ENCODE results near the gene ABCA9. TPM values are rescaled to one million over a fixed set of nuclear protein-coding genes. Genes with fewer than 3 reads are reported as not detected.
A peak's percentile ranks its signal among the peaks of the same experiment; 100 is the strongest.

Gene ABCA9
- total and polyA plus RNA-seq, 4 experiments from 2014 or later, result 0.06 TPM; not detected in 2

DNA sequence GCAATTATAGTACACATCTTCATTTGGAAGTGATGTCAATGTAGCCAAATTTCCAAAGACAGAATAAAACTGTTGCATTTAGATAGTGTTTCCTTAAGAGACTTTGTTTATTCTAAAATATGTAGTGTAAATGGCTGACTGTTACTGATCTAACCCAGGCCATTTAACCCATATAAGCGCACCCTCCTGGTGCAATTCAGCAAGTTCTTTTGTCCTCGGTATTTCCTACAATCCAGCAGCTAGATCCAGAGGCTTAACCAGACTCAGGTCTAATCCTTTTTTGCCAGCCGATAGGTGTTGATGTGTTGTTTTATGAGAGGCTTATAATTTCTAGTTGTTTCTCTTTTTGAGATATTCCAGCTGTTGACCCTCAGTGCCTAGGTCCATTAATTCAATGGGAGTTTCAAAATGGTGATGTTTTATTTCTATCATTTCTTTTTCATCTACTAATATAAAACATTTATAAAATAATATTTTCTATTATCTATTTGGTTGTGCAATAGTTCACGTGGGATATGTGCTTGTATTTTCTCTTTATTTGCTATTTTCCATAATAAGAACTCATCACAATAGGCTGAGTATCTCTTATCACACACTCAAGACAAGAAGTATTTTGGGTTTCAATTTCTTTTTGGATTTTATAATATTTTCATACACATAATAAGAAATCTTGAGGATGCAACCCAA lies 14.5 kb downstream of the ABCA9 start:
- no peak overlapping the region for H3K27ac ChIP-seq (ENCODE audit: low read depth, low read length)
- H3K27ac Mint-ChIP-seq, result no peak overlapping the region

DNA sequence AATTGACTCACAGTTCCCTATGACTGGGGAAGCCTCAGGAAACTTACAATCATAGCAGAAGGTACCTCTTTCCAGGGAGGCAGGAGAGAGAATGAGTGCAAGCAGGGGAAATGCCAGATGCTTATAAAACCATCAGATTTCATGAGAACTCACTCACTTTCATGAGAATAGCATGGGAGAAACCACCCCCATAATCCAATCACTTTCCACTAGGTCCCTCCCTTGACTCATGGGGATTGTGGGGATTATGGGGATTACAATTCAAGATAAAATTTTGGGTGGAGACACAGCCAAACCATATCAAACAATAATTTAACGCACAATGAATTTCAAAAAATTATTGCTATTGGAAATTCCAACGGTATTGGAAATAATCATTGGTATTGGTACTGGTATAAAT lies 15.1 kb downstream of the ABCA9 start:
- no peak overlapping the region for H3K27ac ChIP-seq (ENCODE audit: low read depth, low read length)
- H3K4me3 ChIP-seq (ENCODE audit: low read length in 2 of 2), result no peak overlapping the region
- no peaks in the 10 kb centered on the region for H3K27me3 ChIP-seq (ENCODE audit: insufficient read depth, low read length)
- H3K36me3 ChIP-seq (ENCODE audit: insufficient read depth, low read length), result no peaks in the 10 kb centered on the region
- H3K4me1 Mint-ChIP-seq, result peaks cover 2 to 18% (median 6%) of the 10 kb centered on the region in 4 donors
- H3K9me3 Mint-ChIP-seq, result peaks cover 0 to 3% (median 0%) of the 10 kb centered on the region in 8 donors
- ChIA-PET CTCF (ENCODE audit: partially characterized antibody) (no interaction called here), POLR2A (ENCODE audit: partially characterized antibody) (no interaction called here)
- no peak overlapping the region for H3K4me3 Mint-ChIP-seq
- no peaks in the 10 kb centered on the region for H3K36me3 Mint-ChIP-seq
- H3K27me3 Mint-ChIP-seq, result no peaks in the 10 kb centered on the region
- no peaks in the 10 kb centered on the region for H3K9me3 ChIP-seq (ENCODE audit: control insufficient read depth in 1 of 2, low read length in 2 of 2)
- no peak for DNase-seq
- intact Hi-C loops (cut with micrococcal nuclease), result no loop called here
- peaks cover 9% of the 10 kb centered on the region for H3K4me1 ChIP-seq (ENCODE audit: insufficient read depth, low read length)
- no peak overlapping the region for H3K27ac Mint-ChIP-seq

More for the DNA sequence above, 14.5 kb downstream of the ABCA9 start:
- H3K27me3 Mint-ChIP-seq, result peaks cover 0 to 1% of the 10 kb centered on the region in 2 donors
- Histone ChIP-seq H3K4me1 (ENCODE audit: insufficient read depth, low read length) (peaks cover 9% of the 10 kb centered on the region), H3K4me3 (ENCODE audit: low read length in 2 of 2) (no peak overlapping the region), H3K27me3 (ENCODE audit: insufficient read depth, low read length) (no peaks in the 10 kb centered on the region), H3K9me3 (ENCODE audit: control insufficient read depth in 1 of 2, low read length in 2 of 2) (no peaks in the 10 kb centered on the region), H3K36me3 (ENCODE audit: insufficient read depth, low read length) (no peaks in the 10 kb centered on the region)
- H3K36me3 Mint-ChIP-seq, result no peaks in the 10 kb centered on the region
- H3K9me3 Mint-ChIP-seq, result peaks cover 0 to 3% (median 0%) of the 10 kb centered on the region in 8 donors
- CTCF ChIA-PET (ENCODE audit: partially characterized antibody), result no interaction called here
- no peak overlapping the region for H3K4me3 Mint-ChIP-seq
- H3K4me1 Mint-ChIP-seq, result peaks cover 2 to 18% (median 6%) of the 10 kb centered on the region in 4 donors
- no peak for DNase-seq
- POLR2A ChIA-PET (ENCODE audit: partially characterized antibody), result no interaction called here
- intact Hi-C loops (cut with micrococcal nuclease), result no loop called here

DNA sequence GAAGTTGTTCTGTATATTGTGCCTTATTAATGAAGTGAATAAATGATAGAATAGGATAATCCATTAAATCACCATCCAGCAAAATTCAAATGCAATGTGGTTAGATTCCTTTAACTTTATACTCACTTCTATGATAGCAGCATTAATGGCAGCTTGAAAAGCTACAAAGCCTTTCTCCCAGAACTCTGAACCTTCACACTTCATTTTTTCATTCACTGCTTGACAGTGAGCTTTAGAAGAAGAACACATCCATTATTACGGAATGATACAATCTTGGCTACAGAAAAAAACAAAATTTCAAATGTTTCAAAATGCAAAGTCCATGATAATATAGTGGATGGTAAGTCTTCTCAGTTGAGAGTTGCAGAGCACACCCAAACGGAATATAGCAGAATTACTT lies 16.4 kb downstream of the ABCA9 start:
- DNase-seq, result no peak
- Mint-ChIP-seq H3K9me3 (peaks cover 0 to 3% (median under 1%) of the 10 kb centered on the region in 8 donors), H3K36me3 (no peaks in the 10 kb centered on the region), H3K27me3 (no peaks in the 10 kb centered on the region), H3K4me1 (peaks cover 2 to 20% (median 6%) of the 10 kb centered on the region in 4 donors), H3K4me3 (no peak overlapping the region), H3K27ac (no peak overlapping the region)
- Histone ChIP-seq H3K27ac (ENCODE audit: low read depth, low read length) (no peak overlapping the region), H3K4me3 (ENCODE audit: low read length in 2 of 2) (no peak overlapping the region), H3K36me3 (ENCODE audit: insufficient read depth, low read length) (no peaks in the 10 kb centered on the region), H3K4me1 (ENCODE audit: insufficient read depth, low read length) (peaks cover 9% of the 10 kb centered on the region), H3K27me3 (ENCODE audit: insufficient read depth, low read length) (no peaks in the 10 kb centered on the region), H3K9me3 (ENCODE audit: control insufficient read depth in 1 of 2, low read length in 2 of 2) (no peaks in the 10 kb centered on the region)
- intact Hi-C loops (cut with micrococcal nuclease), result no loop called here
- POLR2A ChIA-PET (ENCODE audit: partially characterized antibody), result no interaction called here
- CTCF ChIA-PET (ENCODE audit: partially characterized antibody), result no interaction called here

DNA sequence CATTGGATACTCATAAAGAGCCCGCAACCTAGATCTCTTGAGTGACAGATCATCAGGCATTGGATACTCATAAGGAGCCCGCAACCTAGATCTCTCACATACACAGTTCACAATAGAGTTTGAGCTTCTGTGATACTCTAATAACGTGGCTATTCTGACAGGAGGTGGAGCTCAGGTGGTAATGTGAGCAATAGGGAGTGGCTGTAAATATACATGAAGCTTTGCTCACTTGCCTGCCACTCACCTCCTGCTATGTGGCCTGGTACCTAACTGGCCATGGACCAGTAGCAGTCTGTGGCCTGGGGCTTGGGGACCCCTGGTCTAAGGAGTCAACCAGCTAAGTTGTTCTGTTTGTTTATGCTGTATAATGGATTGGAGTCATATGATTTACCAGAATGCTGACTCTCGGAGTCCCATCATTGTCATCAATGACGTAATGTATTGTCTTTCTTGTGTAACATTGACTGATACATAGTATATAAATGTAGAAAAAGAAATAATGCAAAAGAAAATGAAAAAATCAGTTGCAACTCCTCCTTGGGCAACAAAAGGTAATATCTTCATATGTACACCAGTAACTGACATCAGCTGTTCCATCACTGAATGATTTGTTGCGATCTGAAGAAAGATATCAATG lies 17.5 kb downstream of the ABCA9 start:
- ChIA-PET POLR2A (ENCODE audit: partially characterized antibody) (no interaction called here), CTCF (ENCODE audit: partially characterized antibody) (no interaction called here)
- Histone ChIP-seq H3K27ac (ENCODE audit: low read depth, low read length) (no peak overlapping the region), H3K36me3 (ENCODE audit: insufficient read depth, low read length) (no peaks in the 10 kb centered on the region), H3K4me1 (ENCODE audit: insufficient read depth, low read length) (peaks cover 7% of the 10 kb centered on the region), H3K27me3 (ENCODE audit: insufficient read depth, low read length) (no peaks in the 10 kb centered on the region), H3K9me3 (ENCODE audit: control insufficient read depth in 1 of 2, low read length in 2 of 2) (no peaks in the 10 kb centered on the region), H3K4me3 (ENCODE audit: low read length in 2 of 2) (no peak overlapping the region)
- H3K9me3 Mint-ChIP-seq, result peaks cover 0 to 9% (median 1%) of the 10 kb centered on the region in 8 donors
- H3K4me1 Mint-ChIP-seq, result peaks cover 2 to 14% (median 3%) of the 10 kb centered on the region in 4 donors
- H3K4me3 Mint-ChIP-seq, result no peak overlapping the region
- no peak overlapping the region for H3K27ac Mint-ChIP-seq
- intact Hi-C loops (cut with micrococcal nuclease), result no loop called here
- peaks cover 0 to 2% of the 10 kb centered on the region in 2 donors for H3K27me3 Mint-ChIP-seq
- no peaks in the 10 kb centered on the region for H3K36me3 Mint-ChIP-seq
- DNase-seq, result no peak

DNA sequence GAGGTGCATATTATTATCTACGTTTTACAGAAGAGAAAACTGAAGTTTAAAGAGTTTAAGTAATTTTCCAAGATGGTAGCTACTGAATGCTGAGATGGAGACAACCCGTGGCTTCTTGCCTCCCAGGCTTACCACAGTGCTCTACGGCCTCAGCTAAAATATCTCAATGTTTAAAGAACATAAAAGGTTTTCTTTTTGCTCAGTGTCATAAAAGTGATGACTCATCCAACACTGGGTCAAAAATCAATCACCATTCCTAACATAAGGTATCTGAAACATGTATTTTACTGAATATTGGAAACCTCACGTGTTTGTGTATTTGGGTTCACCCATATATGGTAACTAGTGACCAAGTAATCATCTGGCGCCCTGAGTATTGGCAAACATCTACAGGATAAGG lies 18.4 kb downstream of the ABCA9 start:
- Mint-ChIP-seq H3K36me3 (no peaks in the 10 kb centered on the region), H3K27me3 (peaks cover 0 to 2% of the 10 kb centered on the region in 2 donors), H3K4me3 (no peak overlapping the region), H3K27ac (no peak overlapping the region), H3K9me3 (peaks cover 0 to 11% (median 5%) of the 10 kb centered on the region in 8 donors), H3K4me1 (peaks cover 0 to 7% (median 0%) of the 10 kb centered on the region in 4 donors)
- Histone ChIP-seq H3K4me3 (ENCODE audit: low read length in 2 of 2) (no peak overlapping the region), H3K4me1 (ENCODE audit: insufficient read depth, low read length) (no peaks in the 10 kb centered on the region), H3K27ac (ENCODE audit: low read depth, low read length) (no peak overlapping the region), H3K27me3 (ENCODE audit: insufficient read depth, low read length) (no peaks in the 10 kb centered on the region), H3K9me3 (ENCODE audit: control insufficient read depth in 1 of 2, low read length in 2 of 2) (no peaks in the 10 kb centered on the region), H3K36me3 (ENCODE audit: insufficient read depth, low read length) (no peaks in the 10 kb centered on the region)
- CTCF ChIA-PET (ENCODE audit: partially characterized antibody), result no interaction called here
- no peak for DNase-seq
- intact Hi-C loops (cut with micrococcal nuclease), result no loop called here
- POLR2A ChIA-PET (ENCODE audit: partially characterized antibody), result no interaction called here

DNA sequence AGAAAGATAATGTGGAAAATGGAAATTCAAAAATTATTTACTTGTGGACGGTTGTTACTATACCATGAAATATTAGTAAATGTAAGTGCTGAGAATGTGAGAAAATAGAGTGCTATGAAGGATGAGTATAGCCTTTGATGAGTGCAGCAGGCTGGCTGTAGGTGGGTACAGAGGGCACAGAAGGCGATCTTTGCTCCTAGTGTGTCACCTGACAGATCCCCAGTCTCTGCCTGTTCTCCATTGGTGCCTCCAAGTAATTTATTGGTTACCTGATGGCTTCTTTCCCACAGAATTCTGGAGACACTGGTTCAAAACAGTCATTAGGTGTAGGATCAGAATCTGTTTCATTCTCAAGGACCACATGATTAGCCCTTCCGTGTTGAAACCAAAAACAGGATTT lies 28.9 kb downstream of the ABCA9 start:
- Histone ChIP-seq H3K9me3 (ENCODE audit: control insufficient read depth in 1 of 2, low read length in 2 of 2) (no peaks in the 10 kb centered on the region), H3K27ac (ENCODE audit: low read depth, low read length) (no peak overlapping the region), H3K4me3 (ENCODE audit: low read length in 2 of 2) (no peak overlapping the region), H3K4me1 (ENCODE audit: insufficient read depth, low read length) (no peaks in the 10 kb centered on the region), H3K36me3 (ENCODE audit: insufficient read depth, low read length) (no peaks in the 10 kb centered on the region), H3K27me3 (ENCODE audit: insufficient read depth, low read length) (no peaks in the 10 kb centered on the region)
- H3K27ac Mint-ChIP-seq, result no peak overlapping the region
- peaks cover 0 to 11% (median 8%) of the 10 kb centered on the region in 8 donors for H3K9me3 Mint-ChIP-seq
- POLR2A ChIA-PET (ENCODE audit: partially characterized antibody), result no interaction called here
- no peak overlapping the region for H3K4me3 Mint-ChIP-seq
- DNase-seq, result peak in 1 of 5 donors; percentile 18
- no peaks in the 10 kb centered on the region for H3K4me1 Mint-ChIP-seq
- no peaks in the 10 kb centered on the region for H3K36me3 Mint-ChIP-seq
- intact Hi-C loops (cut with micrococcal nuclease), result no loop called here
- CTCF ChIA-PET (ENCODE audit: partially characterized antibody), result no interaction called here
- H3K27me3 Mint-ChIP-seq, result peaks cover 1 to 5% of the 10 kb centered on the region in 2 donors

DNA sequence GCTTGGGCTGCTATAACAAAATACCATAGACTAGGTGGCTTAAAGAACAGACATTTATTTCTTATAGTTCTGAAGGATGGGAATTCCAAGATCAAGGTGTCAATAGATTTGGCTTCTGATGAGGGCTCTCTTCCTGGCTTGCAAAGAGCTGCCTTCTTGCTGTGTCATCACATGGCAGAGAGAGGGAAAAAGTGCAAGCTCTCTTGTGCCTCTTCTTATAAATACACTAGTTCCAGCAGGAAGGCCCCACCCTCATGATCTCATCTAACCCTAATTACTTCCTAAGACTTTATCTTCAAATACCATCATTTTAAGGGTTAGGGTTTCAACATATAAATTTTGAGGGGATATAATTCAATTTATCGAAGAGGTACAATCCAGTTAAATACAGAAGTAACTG lies 30.6 kb downstream of the ABCA9 start:
- intact Hi-C loops (cut with micrococcal nuclease), result no loop called here
- peaks cover 1 to 4% of the 10 kb centered on the region in 2 donors for H3K27me3 Mint-ChIP-seq
- no peaks in the 10 kb centered on the region for H3K27me3 ChIP-seq (ENCODE audit: insufficient read depth, low read length)
- no peak overlapping the region for H3K27ac ChIP-seq (ENCODE audit: low read depth, low read length)
- no peaks in the 10 kb centered on the region for H3K4me1 ChIP-seq (ENCODE audit: insufficient read depth, low read length)
- H3K4me1 Mint-ChIP-seq, result no peaks in the 10 kb centered on the region
- no peak overlapping the region for H3K4me3 ChIP-seq (ENCODE audit: low read length in 2 of 2)
- peaks cover 0 to 3% (median 0%) of the 10 kb centered on the region in 8 donors for H3K9me3 Mint-ChIP-seq
- no peaks in the 10 kb centered on the region for H3K36me3 ChIP-seq (ENCODE audit: insufficient read depth, low read length)
- H3K4me3 Mint-ChIP-seq, result no peak overlapping the region
- POLR2A ChIA-PET (ENCODE audit: partially characterized antibody), result no interaction called here
- H3K36me3 Mint-ChIP-seq, result no peaks in the 10 kb centered on the region
- H3K27ac Mint-ChIP-seq, result no peak overlapping the region
- CTCF ChIA-PET (ENCODE audit: partially characterized antibody), result no interaction called here
- no peaks in the 10 kb centered on the region for H3K9me3 ChIP-seq (ENCODE audit: control insufficient read depth in 1 of 2, low read length in 2 of 2)
- DNase-seq, result no peak
